NCI-H2029 treated with DMSO at 0.1 percent for 48 hours (cell line): ENCODE data around the gene NPHP4.
"Not testable (repeated sequence)": the region's sequence is repeated elsewhere in the genome, so short reads cannot be mapped to it uniquely, and the experiment has no call there.

Experiments
- DNase-seq: peaks from one replicate; lab custom pipeline; 2025; lab: John Stamatoyannopoulos, UW

Gene NPHP4

DNA sequence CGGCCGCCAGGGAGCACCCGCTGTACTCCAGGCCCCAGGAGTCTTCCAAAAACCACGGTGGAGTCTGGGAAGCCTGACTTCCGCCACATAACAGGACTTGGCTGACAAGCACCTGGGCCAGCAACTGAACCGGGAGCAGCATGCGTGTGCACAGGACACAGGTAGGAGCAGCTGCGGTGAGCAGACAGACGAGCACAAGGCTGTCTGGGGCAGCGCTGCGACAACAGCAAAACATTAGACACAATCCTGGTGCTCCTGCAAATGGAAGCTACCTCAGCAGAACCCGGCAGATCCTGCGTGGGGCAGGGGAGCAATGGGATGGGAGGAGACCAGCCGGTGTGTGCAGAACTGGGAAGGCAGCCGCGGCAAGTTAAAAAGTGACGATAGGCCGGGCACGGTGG lies 80.4 kb downstream of the NPHP4 start:
- no peak for DNase-seq

- DNase-seq, result no peak
Observed at GRCh38 chr1:5911157-5911556, 81.1 kb downstream of the NPHP4 start.

DNA sequence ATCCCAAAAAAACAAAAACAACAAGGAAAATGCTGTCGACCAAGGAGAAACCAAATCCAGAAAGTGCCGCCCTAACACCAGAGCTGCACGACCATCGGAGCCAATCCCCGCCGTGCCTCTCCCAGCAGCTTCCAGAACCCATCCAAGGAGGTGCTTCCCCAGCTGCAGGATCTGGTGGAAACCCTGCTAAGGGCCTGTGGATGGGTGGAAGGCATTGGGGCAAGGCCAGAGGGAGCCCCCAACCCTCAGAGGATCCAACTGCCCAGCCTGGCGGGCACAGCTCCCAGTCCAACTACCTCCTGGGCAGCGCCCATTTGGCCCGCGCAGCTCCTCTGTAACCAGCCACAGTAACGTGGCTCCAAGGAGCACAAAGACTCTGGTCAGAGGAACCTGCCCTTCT lies 81.6 kb downstream of the NPHP4 start:
- no peak for DNase-seq

GRCh38 chr1:5910276-5910620 lies 82.0 kb downstream of the NPHP4 start:
- no peak for DNase-seq

DNA sequence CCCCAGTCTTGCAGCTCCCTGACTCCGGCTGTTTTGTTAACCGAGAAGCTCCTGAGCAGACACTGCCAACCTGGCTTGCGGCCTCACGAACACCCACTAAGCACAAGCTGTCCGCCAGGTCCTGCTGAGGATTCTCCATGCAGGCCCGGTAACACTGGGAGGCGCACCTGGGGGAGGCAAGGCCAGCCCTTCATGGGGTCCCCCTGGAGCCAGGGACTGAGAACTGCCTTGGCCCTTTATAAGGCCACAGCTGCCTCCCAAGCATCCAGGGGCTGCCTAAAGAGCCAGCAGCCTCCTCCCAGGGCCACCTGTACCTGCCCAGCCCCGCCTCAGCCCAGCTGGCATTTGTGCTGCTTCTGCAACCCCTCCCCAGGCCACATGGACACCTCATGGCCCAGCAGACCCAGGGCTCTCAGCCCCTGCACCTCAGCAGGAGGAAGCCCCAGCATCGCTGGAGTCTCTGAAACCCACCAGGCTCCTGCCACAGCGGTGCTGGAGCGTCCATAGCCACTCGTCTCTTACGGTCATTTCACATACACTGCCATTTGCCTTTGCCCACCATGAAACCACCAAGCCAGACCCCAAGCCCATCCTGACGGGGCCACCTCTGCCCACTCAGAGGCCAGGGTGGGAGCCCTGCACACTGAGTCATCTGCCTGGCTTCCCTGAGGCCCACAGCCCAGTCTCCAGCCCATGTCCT lies 82.5 kb downstream of the NPHP4 start:
- no peak for DNase-seq

- DNase-seq, result no peak
Observed at GRCh38 chr1:5908461-5909375, 83.5 kb downstream of the NPHP4 start.

DNA sequence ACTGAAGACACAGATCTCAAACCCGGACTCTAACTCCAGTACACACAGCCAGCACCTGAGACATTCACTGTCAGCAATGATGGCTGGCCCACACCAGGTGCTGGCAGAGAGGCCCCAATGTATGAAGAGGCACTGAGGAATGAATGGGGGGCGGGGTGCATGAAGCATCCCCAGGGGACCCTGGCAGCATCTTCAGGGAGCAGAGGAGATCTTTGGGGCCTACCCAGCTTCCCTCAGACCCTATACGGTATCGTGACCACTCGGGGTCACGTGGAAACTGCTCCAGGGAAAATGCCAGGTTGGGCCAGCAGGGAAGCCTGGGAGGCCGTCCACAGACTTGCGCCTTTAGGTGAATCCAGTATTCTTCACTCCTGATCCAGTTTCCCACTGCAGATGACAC lies 84.3 kb downstream of the NPHP4 start:
- no peak for DNase-seq

DNA sequence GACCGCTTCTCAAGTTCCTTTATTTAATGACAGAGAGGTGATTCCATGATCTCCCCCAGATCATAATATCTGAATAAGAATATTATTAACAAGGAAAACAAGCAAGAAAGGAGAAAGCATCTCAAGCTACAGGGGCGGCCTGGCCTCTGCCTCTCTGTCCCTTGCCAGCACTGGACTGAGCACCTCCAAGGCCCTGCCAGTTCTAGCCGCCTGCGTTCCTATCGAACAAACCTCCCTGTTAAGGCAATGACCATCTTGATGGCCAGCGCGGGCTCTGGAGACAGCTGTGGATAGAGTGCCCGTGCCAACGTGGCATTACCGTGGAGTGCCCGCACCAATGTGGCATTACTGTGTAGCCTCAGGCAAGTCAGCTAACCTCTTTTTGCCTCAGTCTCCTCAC lies 84.8 kb downstream of the NPHP4 start:
- DNase-seq, result no peak

DNA sequence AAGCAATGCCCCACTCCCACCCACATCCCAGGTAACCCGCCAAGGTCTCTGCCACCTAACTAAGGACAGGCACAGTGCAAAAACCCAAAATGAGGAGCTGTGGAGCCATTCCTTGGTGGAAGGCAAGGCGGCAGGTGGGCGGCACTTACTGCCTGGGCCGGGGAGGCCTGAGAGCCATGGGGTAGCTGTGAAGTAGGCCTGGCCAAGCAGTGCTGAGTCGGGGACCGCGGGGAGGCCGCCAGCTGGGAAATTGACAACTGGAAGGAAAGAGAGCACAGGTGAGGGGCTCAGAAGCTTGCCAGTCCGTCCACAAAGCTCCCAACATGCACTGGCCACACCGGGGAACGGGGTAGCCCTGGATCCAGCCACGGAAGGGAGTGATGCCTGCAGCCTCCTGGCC lies 85.3 kb downstream of the NPHP4 start:
- DNase-seq, result no peak

- DNase-seq, result no peak
Observed at GRCh38 chr1:5906116-5906515, 86.1 kb downstream of the NPHP4 start.

DNA sequence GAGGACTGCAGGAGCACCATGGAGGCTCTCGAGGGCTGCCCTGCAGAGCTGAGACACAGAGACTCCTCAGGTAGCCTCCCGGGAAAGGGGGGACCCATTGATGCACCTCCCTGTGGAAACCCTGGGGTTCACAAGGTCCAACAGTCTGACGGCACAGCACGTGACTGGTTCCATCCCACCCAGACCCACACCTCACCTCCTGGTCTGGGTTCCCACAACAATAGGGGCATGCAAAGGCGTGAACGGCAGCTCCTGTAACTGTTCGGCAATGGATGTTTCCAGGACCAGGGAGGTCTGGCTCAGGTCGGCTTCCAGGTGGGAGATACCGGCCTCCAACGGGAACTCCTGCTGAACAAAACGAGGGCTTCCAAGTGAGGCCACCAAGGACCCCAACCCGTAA lies 86.8 kb downstream of the NPHP4 start:
- no peak for DNase-seq

DNA sequence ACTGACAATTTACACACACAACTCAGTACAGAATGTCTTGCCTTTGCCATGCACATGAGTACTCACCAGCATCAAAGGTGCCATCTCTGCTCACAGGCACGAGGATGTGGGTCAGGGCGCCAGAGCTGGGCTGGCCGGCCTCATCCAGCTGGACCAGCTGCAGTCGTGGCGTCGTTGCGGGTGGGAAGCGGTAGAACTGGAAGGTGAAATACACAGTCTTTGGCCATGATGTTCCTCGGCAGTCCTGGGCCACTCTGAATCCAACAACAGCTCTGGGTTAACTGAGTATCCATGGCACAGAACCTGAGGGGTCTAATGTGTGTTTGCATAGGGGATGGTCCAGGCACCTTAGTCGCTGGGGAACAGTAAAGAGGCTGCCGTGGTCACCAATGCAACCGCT lies 87.7 kb downstream of the NPHP4 start:
- no peak for DNase-seq

GRCh38 chr1:5903680-5904079 lies 88.5 kb downstream of the NPHP4 start:
- no peak for DNase-seq

GRCh38 chr1:5903031-5903430 lies 89.2 kb downstream of the NPHP4 start:
- no peak for DNase-seq

DNA sequence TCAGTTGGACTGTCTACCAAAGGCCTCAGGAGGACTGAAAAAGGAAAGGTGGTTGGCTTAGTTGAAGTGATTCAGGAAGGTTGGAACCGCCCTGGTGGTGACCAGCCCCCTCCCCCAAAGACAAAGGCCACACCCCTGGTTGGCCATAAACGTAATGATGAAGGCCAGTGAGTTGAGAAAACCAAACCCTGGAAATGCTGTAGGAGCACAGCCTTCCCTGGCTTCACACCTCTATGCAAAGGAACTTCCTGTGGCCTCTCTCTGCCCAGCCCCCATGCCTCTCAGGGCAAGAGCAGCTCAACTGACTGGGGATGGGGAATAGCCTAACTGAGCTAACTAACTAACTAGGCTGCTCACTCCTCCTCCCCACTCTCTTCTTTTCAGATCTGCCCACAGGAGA lies 90.4 kb downstream of the NPHP4 start:
- no peak for DNase-seq

DNA sequence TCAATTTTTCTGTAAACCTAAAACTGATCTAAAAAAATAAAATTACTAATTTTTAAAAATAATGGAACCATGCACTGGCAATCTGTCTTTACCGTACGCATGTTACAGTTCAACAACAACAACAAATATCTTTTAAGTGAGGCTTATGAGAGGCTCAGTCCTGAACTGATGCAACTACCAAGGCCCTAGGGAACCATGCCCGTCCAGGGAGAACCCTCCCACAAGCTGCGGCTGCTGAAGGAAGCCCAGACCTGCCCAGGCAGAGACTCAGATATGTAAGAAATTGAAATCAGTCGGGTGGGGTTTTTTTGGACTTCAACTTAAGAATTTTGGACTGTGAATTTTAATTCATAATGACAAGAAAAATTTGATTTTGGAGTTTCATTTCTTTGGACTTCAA lies 91.1 kb downstream of the NPHP4 start:
- DNase-seq, result no peak

- no peak for DNase-seq
Observed at GRCh38 chr1:5898266-5898665, 94.0 kb downstream of the NPHP4 start.

- no peak for DNase-seq
Observed at GRCh38 chr1:5896706-5897660, 95.2 kb downstream of the NPHP4 start.

DNA sequence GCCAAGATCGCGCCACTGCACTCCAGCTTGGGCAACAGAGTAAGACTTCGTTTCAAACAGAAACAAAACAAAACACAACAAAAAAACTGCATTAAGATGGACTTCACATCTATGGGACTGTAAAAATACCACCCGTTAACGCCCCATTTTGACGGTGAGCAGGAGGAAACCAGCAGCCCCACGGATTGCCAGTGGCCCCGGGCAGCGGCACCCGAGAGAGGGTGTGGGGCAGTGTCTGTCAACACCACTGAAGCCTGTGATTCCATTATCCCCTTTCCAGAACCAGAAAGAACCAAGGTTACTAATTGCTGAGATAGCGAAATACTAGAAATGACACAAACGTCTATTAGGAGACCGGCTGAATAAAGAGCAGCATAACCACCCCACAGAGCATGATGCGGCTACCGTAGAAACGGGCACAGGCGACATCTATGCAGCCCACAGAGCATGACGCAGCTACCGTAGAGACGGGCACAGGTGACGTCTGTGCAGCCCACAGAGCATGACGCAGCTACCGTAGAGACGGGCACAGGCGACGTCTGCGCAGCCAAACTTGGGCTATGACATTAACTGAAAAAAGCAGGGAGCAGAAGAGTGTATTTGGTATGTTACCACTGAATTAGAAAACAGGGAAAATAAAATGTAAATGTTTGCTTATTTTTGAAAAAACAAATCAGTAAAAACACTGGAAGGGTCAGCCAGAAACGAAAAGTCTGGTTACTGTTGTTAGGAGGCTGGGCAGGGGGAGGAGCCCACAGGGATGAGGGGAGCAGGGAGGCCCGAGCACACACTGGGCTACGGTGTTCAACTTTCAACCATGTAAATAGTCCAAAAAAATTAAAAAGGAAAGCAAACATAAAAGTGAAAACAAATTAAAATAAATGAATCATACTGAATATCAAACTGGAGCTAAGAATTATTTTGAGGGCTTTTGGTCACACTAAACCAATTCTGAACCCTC lies 96.5 kb downstream of the NPHP4 start:
- DNase-seq, result no peak

DNA sequence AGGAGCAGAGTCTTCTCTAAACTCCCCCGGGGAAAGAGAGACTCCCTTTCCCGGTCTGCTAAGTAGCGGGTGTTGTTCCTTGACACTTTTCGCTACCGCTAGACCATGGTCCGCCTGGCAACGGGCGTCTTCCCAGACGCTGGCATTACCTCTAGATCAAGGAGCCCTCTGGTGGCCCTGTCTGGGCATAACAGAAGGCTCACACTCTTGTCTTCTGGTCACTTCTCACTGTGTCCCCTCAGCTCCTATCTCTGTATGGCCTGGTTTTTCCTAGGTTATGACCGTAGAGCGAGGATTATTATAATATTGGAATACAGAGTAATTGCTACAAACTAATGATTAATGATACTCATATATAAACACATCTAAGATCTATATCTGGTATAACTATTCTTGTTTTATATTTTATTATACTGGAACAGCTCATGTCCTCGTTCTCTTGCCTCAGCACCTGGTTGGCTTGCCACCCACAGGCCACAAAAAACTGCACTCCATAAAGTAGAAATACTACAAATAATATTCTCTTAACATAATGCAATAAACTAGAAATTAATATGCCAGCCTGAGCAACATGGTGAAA lies 98.4 kb downstream of the NPHP4 start:
- not testable (repeated sequence) for DNase-seq

GRCh38 chr1:5892329-5892728 lies 99.9 kb downstream of the NPHP4 start:
- DNase-seq, result no peak
